HG03571 (cell line): ENCODE measurements around the gene NUP107.

Experiments used
- ATAC-seq: cut with Tn5 transposase; IDR thresholded peaks from one replicate; pipeline ENCODE4 v1.9.1; 2021; ENCODE audit not compliant: unreplicated experiment

Gene NUP107

DNA sequence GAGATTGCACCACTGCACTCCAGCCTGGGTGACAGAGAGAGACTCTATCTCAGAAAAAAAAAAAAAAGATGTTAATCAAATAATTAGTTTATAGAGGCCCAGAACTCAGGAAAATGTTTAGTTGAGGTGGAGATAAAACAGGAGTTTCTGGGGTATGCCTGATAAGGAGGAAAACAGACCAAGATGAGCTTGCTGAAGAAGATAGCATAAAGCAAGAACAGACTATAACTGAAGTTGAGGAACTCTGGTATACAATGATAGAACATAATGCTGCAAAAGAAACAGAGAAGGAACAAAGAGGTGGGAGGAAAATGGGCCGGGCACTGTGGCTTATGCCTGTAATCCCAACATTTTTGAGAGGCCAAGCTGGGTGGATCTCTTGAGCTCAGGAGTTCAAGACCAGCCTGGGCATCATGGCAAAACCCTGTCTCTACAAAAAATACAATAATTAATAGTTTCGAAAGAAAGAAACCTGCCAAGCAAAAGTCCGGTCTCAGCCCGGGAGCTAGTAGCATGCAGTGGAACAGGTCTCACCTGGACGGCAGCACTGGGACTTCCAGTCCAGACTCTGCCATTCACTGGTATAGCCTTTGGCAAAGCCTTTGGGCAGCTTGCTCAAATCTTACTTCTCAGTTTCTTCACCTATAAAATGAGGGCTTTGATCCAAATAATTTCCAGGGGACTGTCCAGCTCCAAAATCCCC, 84.6 kb downstream of the NUP107 start:
- ATAC-seq, result no peak

DNA sequence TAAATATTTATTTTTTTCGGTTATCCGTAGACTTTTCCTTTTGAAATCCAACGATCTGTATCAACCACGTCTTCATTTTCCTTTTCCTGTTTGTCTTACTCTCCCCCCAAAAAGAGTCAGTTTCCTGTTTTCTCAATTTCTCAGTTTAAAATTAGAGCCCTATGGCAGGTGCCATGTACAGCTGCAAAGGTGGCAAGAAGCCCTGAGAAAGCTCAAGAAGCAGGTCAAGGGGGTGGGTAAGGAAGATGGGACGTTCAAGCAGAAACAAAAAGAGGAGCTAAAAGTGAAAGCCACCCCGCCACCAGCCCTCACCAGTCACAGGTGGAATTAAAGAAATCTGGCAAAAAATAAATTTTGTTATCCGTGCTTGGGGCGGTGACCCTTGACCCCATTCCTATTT, 85.9 kb downstream of the NUP107 start:
- no peak for ATAC-seq

DNA sequence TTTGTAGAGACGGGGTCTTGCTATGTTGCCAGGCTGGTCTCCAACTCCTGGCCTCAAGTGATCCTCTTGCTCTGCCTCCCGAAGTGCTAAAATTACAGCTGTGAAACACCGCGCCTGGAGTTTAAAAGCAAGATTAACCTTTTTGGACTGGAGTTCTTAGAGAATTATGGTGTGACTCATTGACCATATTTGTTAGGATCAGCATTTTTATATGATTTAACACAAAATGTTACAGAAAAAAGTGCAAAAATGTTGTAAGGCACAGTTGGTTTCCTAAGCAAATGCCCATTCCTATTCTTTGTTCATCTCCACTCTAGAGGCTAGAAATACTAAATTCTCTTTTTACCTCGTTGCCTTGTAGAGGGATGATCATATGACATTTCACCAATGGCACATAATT, 86.8 kb downstream of the NUP107 start:
- ATAC-seq, result no peak

DNA sequence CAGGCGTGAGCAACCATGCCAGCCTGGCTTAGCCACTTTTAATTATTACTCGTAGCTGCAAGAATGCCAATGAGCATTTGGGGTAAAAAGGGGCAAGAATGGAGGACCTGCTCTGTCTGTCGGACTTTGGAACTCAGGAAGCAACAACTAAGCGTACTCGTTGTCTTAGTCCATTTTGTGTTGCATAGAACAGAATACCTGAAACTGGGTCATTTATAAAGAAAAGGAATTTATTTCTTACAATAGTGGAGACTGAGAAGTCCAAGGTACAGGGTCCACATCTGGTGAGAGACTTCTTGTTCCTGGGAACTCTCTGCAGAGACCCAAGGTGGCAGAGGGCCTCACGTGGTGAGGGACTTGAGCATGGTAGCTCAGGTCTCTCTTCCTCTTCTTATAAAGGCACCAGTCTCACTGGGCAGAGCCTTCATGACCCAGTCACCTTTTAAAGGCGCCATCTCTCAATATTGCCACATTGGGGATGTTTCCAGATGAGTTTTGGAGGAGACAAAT, 88.4 kb downstream of the NUP107 start:
- ATAC-seq, result no peak

DNA sequence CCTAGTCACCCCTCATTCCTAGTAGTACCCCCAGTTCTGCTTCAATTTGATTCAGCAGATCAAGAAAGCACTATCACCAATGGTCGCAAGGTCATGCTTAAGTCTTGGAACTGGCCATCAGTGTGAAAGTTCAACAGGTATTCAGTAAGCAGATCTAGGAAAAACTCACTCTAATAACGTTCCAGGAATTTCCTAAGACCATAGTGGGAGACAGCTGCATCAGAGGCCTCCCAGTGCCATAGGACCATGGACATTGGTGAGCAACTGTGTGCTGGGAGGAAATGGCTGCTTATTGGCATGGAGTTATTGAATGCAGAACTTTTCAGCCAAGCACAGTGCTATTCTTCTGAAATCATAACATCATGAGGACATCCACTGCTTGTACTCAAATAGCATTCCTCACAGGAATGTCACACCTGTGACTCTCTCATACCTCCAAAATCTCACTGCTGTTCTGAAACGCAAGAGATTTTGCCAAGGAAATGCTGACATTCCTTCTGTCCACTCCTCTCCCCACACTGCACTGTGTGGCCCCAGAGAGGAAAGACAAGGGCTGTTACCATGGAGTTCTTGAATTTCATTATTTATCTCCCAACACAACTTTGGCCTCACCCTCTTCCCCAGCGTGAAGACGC, 90.3 kb downstream of the NUP107 start:
- ATAC-seq, result no peak

DNA sequence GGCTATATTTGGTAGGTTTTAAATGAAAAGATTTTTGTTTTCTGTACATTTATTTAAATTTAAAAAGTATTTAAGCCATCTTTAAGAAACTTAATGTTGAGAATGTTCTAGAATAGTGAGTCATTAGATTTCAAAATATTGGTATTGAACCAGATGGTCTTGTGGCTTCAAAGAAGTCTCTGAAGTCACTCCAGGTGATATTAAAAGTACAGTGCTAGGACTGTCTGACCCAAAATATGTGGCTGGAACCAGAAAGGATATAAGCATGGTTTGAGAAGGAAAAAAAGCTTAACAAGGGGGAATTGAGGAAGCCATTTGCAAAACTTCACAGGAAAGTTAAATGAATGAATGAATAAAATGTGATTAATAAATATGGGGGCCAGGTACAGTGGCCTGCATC, 92.5 kb downstream of the NUP107 start:
- ATAC-seq, result no peak

DNA sequence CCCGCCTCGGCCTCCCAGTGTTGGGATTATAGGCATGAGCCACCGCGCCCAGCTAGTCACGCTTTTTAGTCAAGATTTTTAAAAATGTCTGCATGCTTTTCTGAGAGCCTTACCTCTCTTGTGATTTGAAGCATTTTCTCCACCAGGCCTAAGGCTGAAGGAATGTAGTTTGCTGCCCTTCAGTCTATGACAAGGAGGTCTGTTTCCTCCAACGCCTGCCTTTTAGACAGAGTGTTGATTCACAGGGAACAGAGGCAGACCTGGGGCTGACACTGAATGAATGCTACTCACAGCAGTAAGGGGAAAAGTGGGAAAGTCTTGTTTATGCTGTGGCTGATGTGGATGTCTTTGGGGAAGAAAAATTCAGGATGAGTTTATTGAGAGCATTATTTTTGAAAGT, 94.0 kb downstream of the NUP107 start:
- no peak for ATAC-seq

DNA sequence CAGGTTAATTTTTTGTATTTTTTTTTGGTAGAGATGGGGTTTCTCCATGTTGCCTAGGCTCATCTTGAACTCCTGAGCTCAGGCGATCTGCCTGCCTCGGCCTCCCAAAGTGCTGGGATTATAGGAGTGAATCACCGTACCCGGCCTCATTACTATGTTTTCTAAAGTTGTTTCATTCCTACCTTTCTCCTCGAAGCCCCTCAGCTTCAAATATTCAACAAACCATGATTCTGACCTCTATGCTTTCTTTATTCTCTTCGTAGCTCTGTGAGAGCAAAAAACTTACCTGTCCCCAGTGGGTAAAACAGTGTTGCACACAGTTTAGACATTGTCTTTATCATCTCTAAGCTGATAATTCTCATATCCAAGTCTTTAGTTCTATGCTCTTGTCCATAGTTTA, 95.0 kb downstream of the NUP107 start:
- ATAC-seq, result no peak

DNA sequence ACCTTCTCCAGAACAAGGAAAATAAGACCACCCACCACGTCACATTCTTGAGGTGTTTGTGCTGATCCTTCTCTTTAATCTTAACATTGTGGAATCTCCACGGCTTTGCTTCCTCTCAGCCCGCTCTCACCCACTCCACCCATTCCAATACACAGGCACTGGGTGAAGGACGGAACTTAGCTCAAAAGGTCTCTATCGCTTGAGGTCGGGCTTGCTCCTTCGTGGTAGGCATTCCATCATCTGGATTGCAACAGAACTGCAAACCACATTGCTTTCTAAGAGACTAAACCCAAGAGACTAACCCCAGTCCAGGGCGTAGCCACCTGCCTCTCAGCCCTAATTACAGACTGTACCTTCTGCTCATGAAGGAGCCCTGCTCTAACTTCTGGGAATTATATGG, 97.2 kb downstream of the NUP107 start:
- no peak for ATAC-seq

DNA sequence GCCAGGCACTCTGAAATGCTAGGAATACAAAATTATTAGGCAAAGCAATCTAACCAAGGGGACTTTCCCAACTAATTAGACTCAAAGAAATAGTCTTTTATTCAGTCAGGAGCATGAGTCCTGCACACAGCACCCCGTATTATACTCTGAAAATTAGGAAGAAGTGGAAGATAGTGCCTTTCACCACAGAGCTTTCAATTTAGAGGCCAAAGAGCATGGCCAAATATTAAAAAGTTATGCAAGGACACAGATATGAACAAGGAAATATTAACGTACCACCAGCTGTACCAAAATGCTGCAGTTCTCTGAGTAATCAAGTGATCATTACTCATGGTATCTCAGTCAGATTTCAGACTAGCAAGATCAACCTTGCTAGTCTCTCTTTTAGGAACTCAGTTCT, 98.6 kb downstream of the NUP107 start:
- no peak for ATAC-seq

DNA sequence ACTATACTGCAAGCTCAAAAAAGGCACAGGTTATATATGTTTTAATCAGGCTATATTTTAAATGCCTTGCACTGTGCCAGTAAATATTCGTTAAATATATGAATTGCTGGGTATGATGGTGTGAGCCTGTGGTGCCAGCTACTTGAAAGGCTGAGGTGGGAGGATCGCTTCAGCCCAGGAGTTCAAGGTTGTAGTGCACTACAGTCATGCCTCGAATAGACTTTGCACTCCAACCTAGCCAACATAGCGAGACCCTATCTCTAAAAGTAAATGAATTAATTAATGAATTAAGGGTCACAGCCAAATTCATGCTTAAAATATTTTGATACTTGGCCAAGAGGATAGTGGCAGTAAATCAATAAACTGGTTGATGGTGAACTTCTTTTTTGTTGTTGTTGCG, 99.0 kb downstream of the NUP107 start:
- no peak for ATAC-seq

DNA sequence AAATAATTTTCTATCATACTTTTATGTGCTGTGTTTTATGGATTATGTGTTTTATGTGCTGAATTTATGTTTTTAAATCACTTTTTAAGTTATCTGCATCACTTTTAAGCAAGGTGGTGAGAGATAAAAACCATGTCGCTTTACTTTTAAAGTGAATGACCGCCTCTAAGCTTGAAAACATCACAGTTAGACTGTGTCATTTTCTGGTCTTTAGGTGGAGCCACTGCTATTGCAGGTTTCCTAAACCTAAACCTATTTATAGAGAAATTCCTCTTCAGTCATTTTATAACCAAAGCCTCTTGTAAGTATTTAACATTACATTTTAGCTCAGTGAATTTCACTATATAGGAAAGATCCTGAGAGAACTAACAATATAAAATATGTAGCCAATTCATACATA, 100.2 kb downstream of the NUP107 start:
- no peak for ATAC-seq

DNA sequence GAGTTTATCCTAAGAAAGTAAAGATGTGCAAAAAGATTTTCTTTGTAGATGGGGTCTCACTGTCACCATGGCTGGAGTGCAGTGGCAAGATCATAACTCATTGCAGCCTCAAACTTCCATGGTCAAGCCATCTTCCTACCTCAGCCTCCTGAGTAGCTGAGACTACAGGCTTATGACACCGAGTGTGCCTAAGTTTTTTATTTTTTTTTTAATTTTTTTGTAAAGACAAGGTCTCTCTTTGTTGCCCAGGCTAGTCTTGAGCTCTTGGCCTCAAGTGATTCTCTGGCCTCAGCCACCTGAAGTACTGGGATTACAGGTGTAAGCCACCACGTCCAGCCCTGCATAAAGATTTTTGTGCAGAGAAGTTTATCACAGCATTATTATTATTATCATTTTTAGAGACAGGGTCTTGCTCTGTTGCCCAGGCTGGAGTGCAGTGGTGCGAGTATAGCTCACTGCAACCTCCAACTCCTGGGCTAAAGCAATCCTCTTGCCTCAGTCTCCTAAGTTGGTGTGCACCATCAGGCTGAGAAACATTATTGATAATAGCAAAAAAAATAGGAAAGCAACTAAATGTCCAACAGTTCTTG, 101.9 kb downstream of the NUP107 start:
- no peak for ATAC-seq

DNA sequence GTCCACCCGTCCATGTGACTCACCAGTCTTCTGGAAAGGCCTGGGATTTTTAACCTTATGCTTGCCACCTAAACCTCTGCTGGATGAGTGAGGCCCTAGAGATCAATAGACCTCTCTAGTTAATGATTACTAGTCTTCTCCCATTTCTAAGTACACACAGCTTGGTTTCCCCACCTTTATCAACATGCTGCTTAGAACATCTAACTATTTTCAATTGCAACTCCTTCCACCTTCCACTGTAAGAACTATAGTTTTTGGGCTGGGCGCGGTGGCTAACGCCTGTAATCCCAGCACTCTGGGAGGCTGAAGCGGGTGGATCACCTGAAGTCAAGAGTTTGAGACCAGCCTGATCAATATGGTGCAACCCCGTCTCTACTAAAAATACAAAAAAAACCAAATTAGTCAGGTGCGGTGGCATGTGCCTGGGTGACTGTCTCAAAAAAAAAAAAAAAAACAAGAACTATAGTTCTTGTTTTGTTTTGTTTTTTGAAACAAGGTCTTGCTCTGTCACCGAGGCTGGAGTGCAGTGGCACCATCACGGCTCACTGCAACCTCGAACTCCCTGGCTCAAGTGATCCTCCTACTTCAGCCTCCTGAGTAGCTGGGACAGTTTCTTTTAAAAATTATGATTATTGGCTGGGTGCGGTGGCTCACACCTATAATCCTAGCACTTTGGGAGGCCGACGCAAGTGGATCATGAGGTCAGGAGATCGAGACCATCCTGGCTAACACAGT, 102.5 kb downstream of the NUP107 start:
- ATAC-seq, result no peak

DNA sequence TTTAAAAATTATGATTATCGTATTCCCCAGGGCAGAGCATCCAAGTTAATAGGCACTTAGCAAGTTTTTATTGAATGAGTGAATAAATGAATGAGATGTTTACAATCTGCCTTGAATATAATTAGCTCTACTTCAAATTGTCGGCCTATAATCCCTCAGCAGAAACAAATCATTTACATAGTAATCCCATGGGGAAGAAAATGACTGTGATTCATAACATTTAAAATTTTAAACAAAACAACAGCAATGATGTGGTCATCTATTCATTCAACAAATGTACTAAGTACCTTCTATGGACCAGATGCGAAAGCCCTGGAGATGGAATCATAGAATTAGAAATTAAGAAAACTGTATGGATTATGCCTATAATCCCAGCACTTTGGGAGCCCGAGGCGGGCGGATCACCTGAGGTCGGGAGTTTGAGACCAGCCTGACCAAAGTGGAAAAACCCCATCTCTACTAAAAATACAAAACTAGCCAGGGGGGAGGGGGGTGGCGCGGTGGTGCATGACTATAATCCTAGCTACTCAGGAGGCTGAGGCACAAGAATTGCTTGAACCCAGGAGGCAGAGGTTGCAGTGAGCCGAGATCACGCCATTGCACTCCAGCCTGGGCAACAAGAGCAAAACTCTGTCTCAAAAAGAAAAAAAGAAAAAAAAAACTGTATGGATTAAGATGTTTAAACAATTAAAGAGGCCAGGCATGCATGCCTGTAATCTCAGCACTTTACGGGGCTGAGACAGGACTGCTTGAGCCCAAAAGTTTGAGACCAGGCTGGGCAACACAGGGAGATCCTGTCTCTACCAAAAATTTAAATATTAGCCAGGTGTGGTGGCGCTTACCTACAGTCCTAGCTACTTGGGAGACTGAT, 103.5 kb downstream of the NUP107 start:
- ATAC-seq, result no peak

DNA sequence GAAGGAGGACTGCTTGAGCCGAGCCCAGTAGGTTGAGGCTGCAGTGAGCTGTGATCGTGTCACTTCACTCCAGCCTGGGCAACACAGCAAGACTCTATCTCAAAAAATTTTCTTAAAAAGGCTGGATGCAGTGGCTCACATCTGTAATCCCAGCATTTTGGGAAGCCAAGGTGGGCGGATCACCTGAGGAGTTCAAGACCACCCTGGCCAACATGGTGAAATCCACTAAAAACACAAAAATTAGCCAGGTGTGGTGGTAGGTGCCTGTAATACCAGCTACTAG, 104.1 kb downstream of the NUP107 start:
- ATAC-seq, result no peak

DNA sequence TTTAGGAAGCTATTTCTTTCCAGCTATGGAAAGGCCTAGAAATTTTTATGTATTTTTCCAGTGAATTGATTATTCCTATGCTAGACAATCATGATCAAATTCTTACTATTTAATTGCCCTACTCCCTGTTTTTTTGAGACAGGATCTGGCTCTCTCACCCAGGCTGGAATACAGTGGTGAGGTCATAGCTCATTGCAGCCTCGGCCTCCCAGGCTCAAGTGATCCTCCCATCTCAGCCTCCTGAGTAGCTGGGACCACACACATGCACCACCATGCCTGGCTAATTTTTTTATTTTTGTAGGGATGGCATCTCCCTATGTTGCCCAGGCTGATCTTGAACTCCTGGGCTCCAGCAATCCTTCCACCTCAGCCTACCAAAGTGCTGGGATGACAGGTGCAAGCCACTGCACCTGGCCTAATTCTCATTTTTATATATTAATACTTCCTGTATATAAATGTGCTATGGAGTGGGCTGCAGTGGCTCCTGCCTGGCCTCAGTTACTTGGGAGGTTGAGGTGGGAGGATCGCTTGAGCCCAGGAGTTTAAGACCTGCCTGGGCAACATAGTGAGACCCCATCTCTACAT, 105.2 kb downstream of the NUP107 start:
- ATAC-seq, result no peak

DNA sequence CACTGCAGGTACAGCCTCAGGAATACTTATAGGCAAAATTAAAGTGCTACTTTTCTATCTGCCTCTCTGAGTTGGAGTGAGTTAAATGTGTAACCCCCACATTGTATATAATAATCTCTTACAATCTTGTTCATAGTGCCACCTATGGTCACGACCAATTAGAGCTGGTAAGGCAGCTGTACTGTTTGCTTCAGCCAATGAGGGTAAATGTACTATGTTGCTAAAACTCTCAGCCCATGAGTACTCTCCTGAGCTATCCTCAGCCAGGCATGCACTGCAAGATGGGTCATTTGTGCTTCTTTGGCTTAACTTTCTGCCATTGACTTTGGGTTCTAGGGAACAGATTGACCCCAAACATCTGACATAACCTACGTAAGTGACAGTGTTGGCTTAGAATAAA, 106.2 kb downstream of the NUP107 start:
- peak; percentile 90 for ATAC-seq

DNA sequence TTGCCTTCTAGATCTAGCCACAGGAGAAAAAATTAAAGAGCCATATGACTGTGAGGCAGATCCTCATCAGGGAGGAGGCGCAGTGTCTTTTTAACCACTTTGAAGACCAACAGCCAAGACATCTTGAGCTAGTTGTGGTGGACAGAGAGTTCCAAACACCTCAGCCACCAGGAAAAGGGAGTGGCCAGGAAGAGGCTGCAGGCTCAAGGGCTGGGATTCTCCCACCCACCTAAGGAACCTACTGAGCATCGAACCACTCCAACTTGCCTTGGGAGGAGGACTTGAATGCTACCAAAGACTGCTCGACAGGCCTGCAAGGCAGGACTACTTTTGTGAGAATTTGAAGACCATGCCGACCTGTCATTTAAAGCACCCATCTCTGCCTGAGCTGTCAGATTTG, 106.7 kb downstream of the NUP107 start:
- ATAC-seq, result no peak

DNA sequence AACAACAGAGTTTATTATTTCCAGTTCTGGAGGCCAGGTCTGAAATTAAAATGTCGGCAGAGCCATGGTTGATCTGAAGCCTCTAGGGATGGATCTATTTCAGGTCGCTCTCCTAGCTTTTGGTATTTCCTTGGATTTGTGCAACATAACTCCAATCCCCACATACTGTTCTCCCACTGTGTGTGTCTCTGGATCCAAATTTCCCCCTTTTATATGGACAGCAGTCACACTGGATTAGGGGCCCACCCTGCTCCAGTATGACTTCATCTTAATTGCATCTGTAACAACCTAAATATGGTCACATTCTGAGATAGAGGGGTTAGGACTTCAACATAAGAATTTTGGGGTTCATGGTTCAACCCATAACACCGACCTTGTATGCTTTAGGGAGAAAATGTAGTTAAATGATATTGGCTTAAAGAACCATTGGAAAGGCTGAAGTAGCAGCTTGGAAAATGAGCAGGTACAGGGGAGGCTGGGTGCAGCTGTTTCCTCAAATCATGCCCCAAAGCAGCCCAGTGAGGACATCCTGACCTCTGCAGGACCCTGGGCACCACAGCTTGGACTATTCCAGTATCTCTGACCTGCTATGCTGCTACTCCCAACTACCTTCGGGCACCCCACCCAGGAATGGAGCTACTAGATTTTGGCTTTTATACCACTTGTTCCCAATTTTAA, 107.3 kb downstream of the NUP107 start:
- no peak for ATAC-seq
